ENCODE data around the gene CCL19.

Gene CCL19

GRCh38 chr9:34648673-34649072 is 42.4 kb downstream of the CCL19 start:
- no peak for DNase-seq (ENCODE audit: low read depth)
- TF ChIP-seq CTCF (IDR thresholded peaks at IDR 0.05; ENCODE audit: insufficient read depth, low read depth, low read length, missing control alignments), result no peak
- H3K4me3 ChIP-seq (ENCODE audit: low read length), result no peak overlapping the region

- no peak for DNase-seq (ENCODE audit: low read depth)
- H3K4me3 ChIP-seq (ENCODE audit: low read length), result peak overlapping the region; percentile 73
- no peak for TF ChIP-seq CTCF (IDR thresholded peaks at IDR 0.05; ENCODE audit: insufficient read depth, low read depth, low read length, missing control alignments)
These were observed 43.4 kb downstream of the CCL19 start for GRCh38 chr9:34647651-34648050.

- DNase-seq (ENCODE audit: low read depth), result no peak
These were observed 44.0 kb downstream of the CCL19 start for GRCh38 chr9:34647084-34647403.

GRCh38 chr9:34646211-34647083 is 44.6 kb downstream of the CCL19 start, which contains the start of gene GALT:
GALT (plus strand) TSS chr9:34646675; CDS start chr9:34646705, 30 bp downstream.
- H3K4me3 ChIP-seq (ENCODE audit: low read length), result peak within 1 kb of the TSS; percentile 73
- DNase-seq (ENCODE audit: low read depth), result peak; percentile 86
- peak; percentile 45 for TF ChIP-seq CTCF (IDR thresholded peaks at IDR 0.05; ENCODE audit: insufficient read depth, low read depth, low read length, missing control alignments)

More at GRCh38 chr9:34647084-34647403, 44.0 kb downstream of the CCL19 start:
- peak overlapping the region; percentile 73 for H3K4me3 ChIP-seq (ENCODE audit: low read length)
- no peak for TF ChIP-seq CTCF (IDR thresholded peaks at IDR 0.05; ENCODE audit: insufficient read depth, low read depth, low read length, missing control alignments)

- DNase-seq (ENCODE audit: low read depth), result no peak
- no peak overlapping the region for H3K4me3 ChIP-seq (ENCODE audit: low read length)
- TF ChIP-seq CTCF (IDR thresholded peaks at IDR 0.05; ENCODE audit: insufficient read depth, low read depth, low read length, missing control alignments), result no peak
These were observed 46.2 kb downstream of the CCL19 start for GRCh38 chr9:34644766-34645314.

- no peak for DNase-seq (ENCODE audit: low read depth)
- no peak for TF ChIP-seq CTCF (IDR thresholded peaks at IDR 0.05; ENCODE audit: insufficient read depth, low read depth, low read length, missing control alignments)
- no peak overlapping the region for H3K4me3 ChIP-seq (ENCODE audit: low read length)
These were observed 48.4 kb downstream of the CCL19 start for GRCh38 chr9:34642679-34643078.

Measured in epithelial cell of esophagus (primary cell).